Activated CD4-positive, alpha-beta T cell treated with anti-CD3 and anti-CD28 coated beads, Interleukin-2, amount 10 ng/mL, durations not matched to agents 24 days and 14 days (primary cell): Measurements from ENCODE around the gene TCF21. TPM values are rescaled to one million over a fixed set of nuclear protein-coding genes. Genes with fewer than 3 reads are reported as not detected.
A peak's percentile ranks its signal among the peaks of the same experiment; 100 is the strongest.

Source experiments
- DNase-seq: peaks from one replicate; pipeline ENCODE4 v3.0.0; 2022
- H3K27ac Mint-ChIP-seq: one replicate; pipeline ENCODE4 v1.8.0; 2022; ENCODE audit warnings: mild to moderate bottlenecking, mixed read lengths
- H3K27me3 Mint-ChIP-seq: one replicate; pipeline ENCODE4 v1.8.0; 2022; ENCODE audit warnings: mixed read lengths
- H3K36me3 Mint-ChIP-seq: one replicate; pipeline ENCODE4 v1.8.0; 2022; ENCODE audit warnings: low read depth, mild to moderate bottlenecking, mixed read lengths
- H3K4me1 Mint-ChIP-seq: one replicate; pipeline ENCODE4 v1.8.0; 2021; ENCODE audit warnings: mixed read lengths
- H3K4me3 Mint-ChIP-seq: one replicate; pipeline ENCODE4 v1.8.0; 2022; ENCODE audit warnings: mild to moderate bottlenecking, moderate library complexity, mixed read lengths
- H3K9me3 Mint-ChIP-seq: one replicate; pipeline ENCODE4 v1.8.0; 2021; ENCODE audit warnings: mixed read lengths
- intact Hi-C: fragments of 100-400 bp; cut with micrococcal nuclease; formaldehyde crosslinking; loops from one replicate; pipeline ENCODE4 v1.15.1; 2023
- total RNA-seq: library from RNA; stranded (reverse); gene quantifications from 2 replicates; pipeline ENCODE4 v1.2.3, GENCODE V29; 2022

TCF21 gene
- total RNA-seq, 1 donor from 2014 or later = not detected

DNA sequence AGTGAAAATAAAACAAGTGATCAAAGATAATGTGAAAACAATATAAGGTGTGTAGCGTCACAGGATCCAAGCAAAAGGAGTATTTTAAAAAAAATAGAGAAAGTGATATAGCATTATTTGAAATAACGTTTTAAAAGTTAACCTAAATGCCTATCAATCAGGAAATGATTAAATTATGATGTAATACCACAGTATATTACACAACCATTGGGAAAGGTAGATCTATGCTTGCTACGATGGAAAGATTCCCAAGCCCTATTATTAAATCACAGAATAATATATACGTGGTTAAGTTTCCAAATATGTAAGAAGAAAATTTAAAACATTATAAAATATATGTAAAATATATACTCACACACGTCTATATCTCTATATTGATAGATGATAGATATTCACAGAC is 15.4 kb upstream of the TCF21 start:
- no peaks in the 10 kb centered on the region for H3K9me3 Mint-ChIP-seq
- no peak overlapping the region for H3K4me3 Mint-ChIP-seq
- no peak overlapping the region for H3K27ac Mint-ChIP-seq
- peaks cover 2% of the 10 kb centered on the region for H3K4me1 Mint-ChIP-seq
- H3K36me3 Mint-ChIP-seq = no peaks in the 10 kb centered on the region
- no peak for DNase-seq
- H3K27me3 Mint-ChIP-seq = peaks cover 29% of the 10 kb centered on the region
- intact Hi-C loops = no loop called here

DNA sequence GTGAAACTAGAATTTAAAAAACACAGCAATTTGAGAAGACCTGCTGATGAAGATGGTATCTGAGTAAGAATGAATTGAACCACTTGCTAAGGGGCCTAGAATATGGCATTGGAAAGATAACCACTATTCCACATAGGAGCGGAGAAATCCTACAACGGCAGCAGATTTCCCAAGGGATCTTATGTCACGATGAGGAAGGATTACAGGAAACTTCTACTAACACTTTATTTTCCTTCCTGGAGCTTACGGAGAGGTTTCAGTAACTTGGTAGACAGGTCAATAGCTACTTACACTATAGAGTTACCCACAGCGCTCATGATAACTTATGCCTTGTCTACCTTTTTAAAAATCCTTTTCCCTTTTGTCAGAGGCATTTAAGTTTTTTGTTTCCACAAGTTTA is 11.8 kb upstream of the TCF21 start:
- Mint-ChIP-seq H3K4me1 (peaks cover 2% of the 10 kb centered on the region), H3K36me3 (no peaks in the 10 kb centered on the region), H3K27ac (no peak overlapping the region), H3K27me3 (peaks cover 39% of the 10 kb centered on the region), H3K9me3 (no peaks in the 10 kb centered on the region), H3K4me3 (no peak overlapping the region)
- intact Hi-C loops = no loop called here
- no peak for DNase-seq

DNA sequence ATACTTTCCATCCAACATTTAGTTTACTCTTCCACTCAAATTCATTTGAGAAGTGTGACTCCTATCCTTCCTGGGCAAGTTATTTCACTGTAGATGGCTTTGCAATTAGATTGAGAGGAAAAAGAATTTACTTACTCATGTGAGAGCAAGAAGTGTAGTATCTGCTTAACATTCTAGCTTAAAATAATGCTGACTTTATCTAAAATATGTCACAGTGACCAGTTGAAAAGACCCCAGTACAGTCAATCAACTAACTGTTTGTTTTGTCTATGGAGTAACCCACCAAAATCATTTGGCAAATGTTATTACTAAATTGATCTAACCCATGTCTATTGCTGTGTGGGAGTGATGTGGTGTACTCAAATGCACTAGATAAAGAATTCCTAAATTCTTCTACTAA is 8.9 kb upstream of the TCF21 start:
- H3K4me1 Mint-ChIP-seq = peaks cover 2% of the 10 kb centered on the region
- DNase-seq = no peak
- intact Hi-C loops = no loop called here
- peaks cover 43% of the 10 kb centered on the region for H3K27me3 Mint-ChIP-seq
- no peaks in the 10 kb centered on the region for H3K36me3 Mint-ChIP-seq
- H3K4me3 Mint-ChIP-seq = no peak overlapping the region
- H3K27ac Mint-ChIP-seq = no peak overlapping the region
- no peaks in the 10 kb centered on the region for H3K9me3 Mint-ChIP-seq

DNA sequence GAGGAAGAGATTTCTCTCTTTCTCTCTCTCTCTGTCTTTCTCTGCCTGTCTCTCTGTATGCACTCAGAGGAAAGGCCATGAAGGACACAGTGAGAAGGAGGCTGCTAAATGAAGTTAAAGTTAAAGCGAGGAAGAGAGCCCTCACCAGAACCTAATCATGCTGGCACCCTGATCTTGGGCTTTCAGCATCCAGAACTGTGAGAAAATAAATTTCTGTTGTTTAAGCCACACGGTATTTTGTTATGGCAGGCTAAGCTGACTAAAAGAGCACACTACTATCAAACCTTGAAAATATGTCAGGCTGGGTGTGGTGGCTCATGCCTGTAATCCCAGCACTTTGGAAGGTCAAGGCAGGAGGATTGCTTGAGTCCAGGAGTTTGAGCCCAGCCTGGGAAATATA is 8.0 kb upstream of the TCF21 start:
- Mint-ChIP-seq H3K4me1 (peaks cover 2% of the 10 kb centered on the region), H3K36me3 (no peaks in the 10 kb centered on the region)

DNA sequence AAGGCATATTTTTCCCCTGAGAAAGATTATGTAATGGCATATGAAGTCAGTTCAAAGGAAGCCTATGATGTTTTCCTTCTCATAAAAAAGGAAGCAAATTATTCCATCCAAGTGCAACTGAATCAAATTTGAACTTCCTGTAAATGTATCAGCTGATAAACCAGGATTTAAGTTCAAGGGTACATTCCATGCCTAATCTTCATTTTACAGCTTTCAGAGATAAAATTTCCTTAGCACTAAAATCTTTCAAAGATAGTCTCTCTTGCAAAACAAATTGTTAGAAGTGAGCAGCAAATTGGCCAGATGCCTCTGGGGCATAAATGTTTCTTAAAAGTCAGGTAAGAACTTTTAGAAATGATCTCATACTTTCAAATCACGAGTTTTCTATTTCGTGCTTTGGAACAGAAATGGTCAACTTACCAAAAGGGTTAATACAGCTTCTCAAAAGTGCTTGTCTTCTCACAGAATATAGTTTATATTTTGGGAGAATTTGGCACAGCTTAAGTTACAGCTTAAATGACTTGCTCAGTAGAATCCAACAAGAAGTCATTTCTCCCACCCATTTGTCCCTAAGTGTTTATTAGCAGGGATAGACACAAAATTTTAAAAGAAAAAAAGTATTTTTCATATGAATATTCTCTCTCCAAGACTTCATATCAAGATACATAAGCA is 2.7 kb upstream of the TCF21 start:
- DNase-seq = no peak
- intact Hi-C loops = no loop called here
- H3K27me3 Mint-ChIP-seq = peaks cover 64% of the 10 kb centered on the region
- H3K4me1 Mint-ChIP-seq = peaks cover 15% of the 10 kb centered on the region
- peaks cover 4% of the 10 kb centered on the region for H3K9me3 Mint-ChIP-seq
- H3K36me3 Mint-ChIP-seq = no peaks in the 10 kb centered on the region
- no peak overlapping the region for H3K4me3 Mint-ChIP-seq
- H3K27ac Mint-ChIP-seq = no peak overlapping the region

More for the DNA sequence above, 8.0 kb upstream of the TCF21 start:
- Mint-ChIP-seq H3K9me3 (no peaks in the 10 kb centered on the region), H3K4me3 (no peak overlapping the region), H3K27ac (no peak overlapping the region), H3K27me3 (peaks cover 45% of the 10 kb centered on the region)
- DNase-seq = no peak
- intact Hi-C loops = no loop called here

DNA sequence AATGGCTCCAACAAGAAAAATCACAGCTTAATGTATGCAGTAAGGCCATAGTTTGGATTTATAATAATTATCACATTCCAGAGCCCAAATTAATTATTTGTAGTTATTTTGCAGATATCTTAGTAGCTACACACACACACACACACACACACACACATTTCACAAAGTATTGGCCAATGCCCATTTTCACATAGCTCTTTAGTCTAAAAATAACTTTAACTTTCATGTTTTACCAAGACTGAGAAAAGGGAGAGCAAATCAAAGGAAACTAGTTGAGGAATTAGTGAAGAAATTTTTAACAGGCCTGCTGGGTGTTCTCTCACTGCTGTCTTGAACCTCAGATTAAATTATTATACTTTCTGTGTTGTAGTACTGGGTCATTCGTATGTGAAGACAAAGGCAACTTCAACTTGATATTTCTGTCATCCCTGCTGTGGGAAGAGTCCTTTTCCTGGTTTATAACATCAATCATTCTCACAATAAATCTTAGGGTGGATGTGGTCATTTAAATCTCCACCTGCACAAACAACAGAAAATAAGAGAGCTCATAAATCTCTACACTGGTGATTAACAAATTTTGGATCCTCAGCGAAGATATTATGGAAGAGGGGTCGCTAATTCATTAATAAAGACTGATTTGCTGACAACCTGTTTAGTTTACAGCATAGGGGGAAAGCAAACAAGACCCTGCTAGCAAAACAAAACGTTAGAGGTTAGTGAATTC is 1.6 kb upstream of the TCF21 start:
- Mint-ChIP-seq H3K36me3 (no peaks in the 10 kb centered on the region), H3K4me1 (peaks cover 18% of the 10 kb centered on the region), H3K4me3 (no peak overlapping the region), H3K9me3 (peaks cover 4% of the 10 kb centered on the region), H3K27ac (no peak overlapping the region), H3K27me3 (peaks cover 73% of the 10 kb centered on the region)
- intact Hi-C loops = no loop called here
- DNase-seq = no peak

DNA sequence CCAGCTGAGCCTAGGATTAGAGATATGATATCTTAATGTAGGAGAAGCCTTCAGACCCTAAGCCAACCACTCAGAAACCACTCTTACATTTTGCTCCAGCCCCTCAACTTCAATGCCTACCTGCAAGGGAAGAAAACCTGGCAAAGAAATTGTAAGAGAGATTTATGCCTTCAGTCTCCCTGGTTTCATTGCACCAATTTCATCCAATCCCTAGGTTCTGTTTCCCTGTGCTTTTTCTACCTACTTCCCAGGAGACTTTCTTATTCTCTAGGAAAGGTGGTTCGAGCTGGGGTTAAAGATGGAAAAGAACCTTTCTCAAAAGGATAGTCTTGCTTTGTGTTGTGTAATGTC is 1.1 kb upstream of the TCF21 start:
- no peak for DNase-seq
- Mint-ChIP-seq H3K36me3 (no peaks in the 10 kb centered on the region), H3K4me3 (no peak overlapping the region), H3K9me3 (peaks cover 4% of the 10 kb centered on the region), H3K27ac (no peak overlapping the region), H3K4me1 (peaks cover 18% of the 10 kb centered on the region), H3K27me3 (peaks cover 79% of the 10 kb centered on the region)
- intact Hi-C loops = no loop called here

DNA sequence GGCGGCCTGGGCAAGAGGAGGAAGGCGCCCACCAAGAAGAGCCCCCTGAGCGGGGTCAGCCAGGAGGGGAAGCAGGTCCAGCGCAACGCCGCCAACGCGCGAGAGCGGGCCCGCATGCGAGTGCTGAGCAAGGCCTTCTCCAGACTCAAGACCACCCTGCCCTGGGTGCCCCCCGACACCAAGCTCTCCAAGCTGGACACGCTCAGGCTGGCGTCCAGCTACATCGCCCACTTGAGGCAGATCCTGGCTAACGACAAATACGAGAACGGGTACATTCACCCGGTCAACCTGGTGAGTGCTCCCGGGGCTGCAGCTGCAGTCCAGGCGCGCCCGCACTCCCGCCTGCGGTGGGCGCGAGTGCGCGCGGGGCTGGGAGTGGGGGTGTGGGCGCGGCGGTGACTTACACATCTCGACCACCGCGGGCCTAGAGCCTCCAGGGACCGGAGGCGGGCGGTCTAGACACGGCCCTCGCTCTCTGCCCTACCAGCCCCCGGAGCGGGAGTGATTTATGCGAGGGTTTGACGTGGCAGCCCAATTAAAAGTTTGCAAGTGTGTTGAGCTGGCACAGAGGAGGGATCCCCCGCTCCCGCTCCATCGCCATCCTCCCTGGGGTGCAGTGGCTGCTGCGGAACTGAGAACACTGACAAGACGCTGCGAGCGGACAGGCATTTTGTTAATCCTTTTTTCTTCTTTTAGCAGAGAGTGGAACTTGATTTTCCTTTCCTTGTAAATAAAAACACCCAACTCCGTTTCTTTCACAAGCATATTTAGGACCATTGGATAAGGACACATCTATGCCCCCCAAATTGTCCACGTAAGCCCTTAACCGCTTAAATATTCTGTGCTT is 867 bp downstream of the TCF21 start:
- intact Hi-C loops = loop anchor here (2.0 kb wide), 2 partner anchors 35 to 647 kb away; no protein-coding TSS in a partner anchor
- H3K36me3 Mint-ChIP-seq = no peaks in the 10 kb centered on the region
- H3K4me1 Mint-ChIP-seq = peaks cover 28% of the 10 kb centered on the region
- H3K4me3 Mint-ChIP-seq = peak overlapping the region; percentile 42
- no peak for DNase-seq
- peaks cover 12% of the 10 kb centered on the region for H3K9me3 Mint-ChIP-seq
- peaks cover 88% of the 10 kb centered on the region for H3K27me3 Mint-ChIP-seq
- H3K27ac Mint-ChIP-seq = peak overlapping the region; percentile 17

DNA sequence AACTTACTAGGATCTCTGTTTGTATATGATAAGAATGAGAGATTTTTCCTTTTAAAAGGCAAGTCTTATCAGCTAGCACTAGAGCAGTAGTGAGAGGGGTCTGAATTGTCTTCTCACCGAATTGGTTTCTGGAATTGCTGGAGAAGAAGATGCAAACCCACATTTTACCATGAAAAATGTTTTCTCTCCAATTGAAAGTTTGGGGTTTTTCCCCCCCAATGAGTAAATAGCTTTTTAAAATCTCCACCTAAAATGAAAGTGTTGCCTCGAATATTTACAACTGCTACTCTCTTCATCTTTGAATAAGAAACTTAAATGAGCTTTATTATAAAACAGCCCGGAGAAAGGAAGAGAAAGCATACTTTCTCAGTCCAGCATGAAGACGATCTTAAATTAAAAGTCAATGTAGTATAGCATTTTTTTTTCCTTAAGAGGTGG is 1.8 kb downstream of the TCF21 start:
- H3K27ac Mint-ChIP-seq = no peak overlapping the region
- DNase-seq = no peak
- peaks cover 91% of the 10 kb centered on the region for H3K27me3 Mint-ChIP-seq
- peaks cover 12% of the 10 kb centered on the region for H3K9me3 Mint-ChIP-seq
- H3K4me1 Mint-ChIP-seq = peaks cover 28% of the 10 kb centered on the region
- intact Hi-C loops = loop anchor here (2.0 kb wide), 2 partner anchors 36 to 648 kb away; no protein-coding TSS in a partner anchor
- no peaks in the 10 kb centered on the region for H3K36me3 Mint-ChIP-seq
- peak overlapping the region; percentile 76 for H3K4me3 Mint-ChIP-seq

DNA sequence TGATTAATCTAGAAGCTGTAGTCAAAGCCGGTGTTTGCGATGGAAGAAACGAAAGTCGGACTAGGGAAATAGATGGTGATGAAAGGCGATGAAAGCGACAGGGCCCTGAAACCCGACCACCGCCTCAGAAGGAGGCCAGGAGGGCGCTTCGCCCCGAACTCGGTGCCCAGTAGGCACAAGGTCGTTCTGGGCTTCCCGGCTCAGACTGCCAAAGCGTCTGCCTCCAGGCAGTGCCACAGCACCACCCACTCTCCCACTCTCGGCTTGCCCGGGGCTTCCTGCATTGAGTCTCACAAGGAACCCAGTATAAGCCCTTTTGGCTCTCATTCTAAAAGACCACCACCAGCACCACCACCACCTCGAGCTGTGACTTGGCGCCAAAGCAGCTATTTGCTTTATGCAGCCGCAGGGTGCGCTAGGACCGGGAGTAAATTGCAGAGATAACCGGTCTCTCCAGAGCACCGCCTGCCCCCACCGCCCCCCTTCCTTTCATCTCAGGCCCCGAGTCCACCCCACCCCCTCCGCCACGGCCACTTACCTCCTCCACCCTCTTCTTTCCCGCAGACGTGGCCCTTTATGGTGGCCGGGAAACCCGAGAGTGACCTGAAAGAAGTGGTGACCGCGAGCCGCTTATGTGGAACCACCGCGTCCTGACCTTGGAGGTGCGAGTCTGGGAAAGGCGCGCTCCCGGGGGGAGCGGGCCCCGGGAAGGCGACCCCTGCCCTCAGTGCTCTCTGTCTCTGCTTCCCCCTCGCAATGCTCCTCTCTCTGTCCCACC is 2.4 kb downstream of the TCF21 start:
- H3K4me1 Mint-ChIP-seq = peaks cover 28% of the 10 kb centered on the region
- H3K27ac Mint-ChIP-seq = no peak overlapping the region
- intact Hi-C loops = loop anchor here (2.0 kb wide), 2 partner anchors 37 to 649 kb away; no protein-coding TSS in a partner anchor

DNA sequence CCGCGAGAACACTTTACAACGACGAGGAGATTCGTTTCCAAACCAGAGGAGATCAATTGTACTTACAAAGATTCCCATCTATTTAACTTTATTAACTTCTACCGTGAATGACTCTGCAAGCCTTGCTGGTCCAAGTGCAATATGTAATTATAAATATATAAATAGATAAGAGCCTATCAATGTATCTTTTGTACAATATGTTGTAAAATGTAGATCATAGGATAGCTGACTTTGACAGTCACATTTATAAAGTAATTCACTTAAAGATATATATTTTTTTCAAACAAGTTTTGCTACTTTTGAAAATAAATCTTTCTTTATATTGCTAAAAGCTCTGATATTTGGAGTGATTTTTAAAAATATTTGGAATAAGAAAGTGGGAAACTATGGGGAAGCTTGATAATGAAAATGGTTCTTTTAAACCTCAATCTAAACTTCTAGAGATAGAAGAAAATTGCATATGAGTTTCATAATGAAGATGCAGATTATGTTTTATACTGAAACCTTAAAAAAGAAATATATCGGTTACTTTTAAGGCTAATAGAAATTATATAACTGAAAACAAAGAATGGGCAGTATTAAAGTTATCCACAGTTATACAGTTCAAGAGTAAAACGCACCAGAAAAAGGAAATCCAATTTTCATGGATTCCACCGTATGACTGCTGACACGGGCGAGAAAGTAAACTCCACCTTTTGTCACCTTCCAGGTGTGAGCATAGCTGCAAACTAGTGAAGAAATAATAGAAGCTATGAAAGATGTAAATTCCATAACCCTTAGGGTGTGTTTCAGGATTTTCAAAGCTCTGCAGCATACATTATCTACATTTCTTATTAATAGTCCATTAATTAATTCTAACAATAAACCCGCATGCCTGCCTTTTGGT is 3.3 kb downstream of the TCF21 start:
- H3K36me3 Mint-ChIP-seq = no peaks in the 10 kb centered on the region
- H3K27ac Mint-ChIP-seq = no peak overlapping the region
- peaks cover 93% of the 10 kb centered on the region for H3K27me3 Mint-ChIP-seq
- peaks cover 28% of the 10 kb centered on the region for H3K4me1 Mint-ChIP-seq
- DNase-seq = no peak
- peaks cover 12% of the 10 kb centered on the region for H3K9me3 Mint-ChIP-seq
- intact Hi-C loops = loop anchor here (2.0 kb wide), 2 partner anchors 37 to 649 kb away; no protein-coding TSS in a partner anchor
- peak overlapping the region; percentile 76 for H3K4me3 Mint-ChIP-seq

More for the DNA sequence above, 2.4 kb downstream of the TCF21 start:
- peaks cover 12% of the 10 kb centered on the region for H3K9me3 Mint-ChIP-seq
- peak overlapping the region; percentile 76 for H3K4me3 Mint-ChIP-seq
- DNase-seq = peak; percentile 68
- H3K27me3 Mint-ChIP-seq = peaks cover 91% of the 10 kb centered on the region
- no peaks in the 10 kb centered on the region for H3K36me3 Mint-ChIP-seq

DNA sequence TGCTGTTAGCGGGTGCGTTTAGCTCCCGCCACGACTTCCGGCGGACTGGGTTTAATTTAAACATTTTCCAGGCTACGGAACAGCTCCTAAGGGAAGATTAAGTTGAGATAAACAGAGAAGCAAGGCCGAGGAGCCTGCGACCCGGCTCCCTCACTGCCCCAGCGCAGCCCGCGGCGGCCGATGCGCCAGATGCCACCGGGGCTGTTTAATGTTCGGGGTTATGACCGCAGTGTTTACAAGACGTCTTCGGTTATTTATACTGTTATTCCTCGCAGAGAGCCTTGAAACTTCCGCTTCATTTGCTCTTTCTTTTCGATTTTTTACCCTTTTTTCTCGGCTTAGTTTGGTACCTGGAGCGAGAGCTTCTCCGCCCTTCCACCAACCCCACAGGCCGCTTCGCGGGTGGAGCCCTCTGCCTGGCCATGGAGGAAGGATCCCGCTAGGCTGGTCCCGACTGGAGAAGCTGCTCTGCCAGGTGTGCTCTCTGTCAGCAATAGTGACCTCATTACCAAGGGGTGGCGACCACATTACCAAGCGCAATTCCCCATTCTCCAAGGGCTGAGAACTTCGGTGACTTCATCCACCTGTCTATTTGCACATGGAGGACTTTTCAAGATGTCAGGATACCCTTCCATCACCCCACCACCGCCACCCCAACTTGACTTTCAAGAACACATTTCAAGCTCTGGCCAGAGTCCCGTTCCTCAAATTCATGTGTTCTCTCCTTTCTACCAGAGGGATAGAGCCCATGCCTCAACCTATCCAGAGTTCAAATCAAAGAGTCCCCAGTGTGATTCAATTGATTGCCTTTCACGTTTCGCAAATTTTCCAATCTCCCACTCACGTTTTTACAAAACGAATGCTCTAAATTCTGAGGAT is 4.1 kb downstream of the TCF21 start:
- intact Hi-C loops = no loop called here
- Mint-ChIP-seq H3K9me3 (peaks cover 12% of the 10 kb centered on the region), H3K4me1 (peaks cover 28% of the 10 kb centered on the region), H3K36me3 (no peaks in the 10 kb centered on the region), H3K27ac (peak overlapping the region; percentile 38), H3K27me3 (peaks cover 92% of the 10 kb centered on the region), H3K4me3 (peak overlapping the region; percentile 13)
- DNase-seq = no peak
